Measurements from ENCODE around the gene TMEM238.

Gene TMEM238

DNA sequence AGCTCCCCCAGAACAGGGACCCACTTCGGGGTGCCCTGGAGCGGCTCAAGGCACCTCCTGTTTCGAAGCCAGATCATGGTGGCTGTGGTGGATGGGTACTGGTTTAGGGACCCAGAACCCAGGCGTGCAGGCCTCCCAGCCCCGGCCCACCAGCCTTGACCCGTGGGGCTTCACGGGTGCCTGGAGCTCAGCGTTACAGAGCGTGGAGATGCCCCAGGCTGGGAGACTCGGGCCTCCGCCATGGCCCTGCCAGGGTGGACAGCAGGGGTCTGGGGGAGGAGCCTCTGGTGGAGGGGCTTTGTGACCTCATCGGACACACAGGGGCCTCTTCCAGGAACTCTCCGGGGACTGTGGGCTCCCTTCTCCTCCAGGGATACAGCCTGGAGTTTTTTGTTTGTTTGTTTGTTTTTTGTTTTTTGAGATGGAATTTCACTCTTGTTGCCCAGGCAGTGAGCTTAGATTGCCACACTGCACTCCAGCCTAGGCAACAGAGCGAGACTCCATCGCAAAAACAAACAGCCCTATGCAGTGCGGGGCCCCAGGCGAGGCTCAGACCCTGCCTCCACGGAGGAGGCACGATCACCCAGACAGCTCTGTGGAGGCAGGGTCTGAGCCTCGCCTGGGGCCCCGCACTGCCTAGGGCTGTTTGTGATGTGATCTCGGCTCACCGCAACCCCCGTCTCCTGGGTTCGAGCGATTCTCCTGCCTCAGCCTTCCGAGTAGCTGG lies 20.9 kb downstream of the TMEM238 start, which contains the start of gene GARIN5B:
GARIN5B (minus strand) TSS at position 271 of the 727 bp plus-strand sequence; CDS start at position 77, 194 bp downstream.
- TF ChIP-seq, protein P1, sequence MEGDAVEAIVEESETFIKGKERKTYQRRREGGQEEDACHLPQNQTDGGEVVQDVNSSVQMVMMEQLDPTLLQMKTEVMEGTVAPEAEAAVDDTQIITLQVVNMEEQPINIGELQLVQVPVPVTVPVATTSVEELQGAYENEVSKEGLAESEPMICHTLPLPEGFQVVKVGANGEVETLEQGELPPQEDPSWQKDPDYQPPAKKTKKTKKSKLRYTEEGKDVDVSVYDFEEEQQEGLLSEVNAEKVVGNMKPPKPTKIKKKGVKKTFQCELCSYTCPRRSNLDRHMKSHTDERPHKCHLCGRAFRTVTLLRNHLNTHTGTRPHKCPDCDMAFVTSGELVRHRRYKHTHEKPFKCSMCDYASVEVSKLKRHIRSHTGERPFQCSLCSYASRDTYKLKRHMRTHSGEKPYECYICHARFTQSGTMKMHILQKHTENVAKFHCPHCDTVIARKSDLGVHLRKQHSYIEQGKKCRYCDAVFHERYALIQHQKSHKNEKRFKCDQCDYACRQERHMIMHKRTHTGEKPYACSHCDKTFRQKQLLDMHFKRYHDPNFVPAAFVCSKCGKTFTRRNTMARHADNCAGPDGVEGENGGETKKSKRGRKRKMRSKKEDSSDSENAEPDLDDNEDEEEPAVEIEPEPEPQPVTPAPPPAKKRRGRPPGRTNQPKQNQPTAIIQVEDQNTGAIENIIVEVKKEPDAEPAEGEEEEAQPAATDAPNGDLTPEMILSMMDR (IDR thresholded peaks at IDR 0.05; ENCODE audit: insufficient read depth, low read length, poor library complexity, severe bottlenecking): no peak
- no peak for DNase-seq (ENCODE audit: extremely low read depth, insufficient read length)
- Histone ChIP-seq H3K27me3 (replicated peaks; ENCODE audit: control insufficient read depth, insufficient read depth, low read length) (no peaks in the 10 kb centered on the region; the same call in 1 of the 2 replicates), H3K4me3 (replicated peaks; ENCODE audit: low read depth, low read length) (no peak within 1 kb of the TSS), H3K36me3 (ENCODE audit: control insufficient read depth, insufficient read depth, low read length) (no peaks in the 10 kb centered on the region)

DNA sequence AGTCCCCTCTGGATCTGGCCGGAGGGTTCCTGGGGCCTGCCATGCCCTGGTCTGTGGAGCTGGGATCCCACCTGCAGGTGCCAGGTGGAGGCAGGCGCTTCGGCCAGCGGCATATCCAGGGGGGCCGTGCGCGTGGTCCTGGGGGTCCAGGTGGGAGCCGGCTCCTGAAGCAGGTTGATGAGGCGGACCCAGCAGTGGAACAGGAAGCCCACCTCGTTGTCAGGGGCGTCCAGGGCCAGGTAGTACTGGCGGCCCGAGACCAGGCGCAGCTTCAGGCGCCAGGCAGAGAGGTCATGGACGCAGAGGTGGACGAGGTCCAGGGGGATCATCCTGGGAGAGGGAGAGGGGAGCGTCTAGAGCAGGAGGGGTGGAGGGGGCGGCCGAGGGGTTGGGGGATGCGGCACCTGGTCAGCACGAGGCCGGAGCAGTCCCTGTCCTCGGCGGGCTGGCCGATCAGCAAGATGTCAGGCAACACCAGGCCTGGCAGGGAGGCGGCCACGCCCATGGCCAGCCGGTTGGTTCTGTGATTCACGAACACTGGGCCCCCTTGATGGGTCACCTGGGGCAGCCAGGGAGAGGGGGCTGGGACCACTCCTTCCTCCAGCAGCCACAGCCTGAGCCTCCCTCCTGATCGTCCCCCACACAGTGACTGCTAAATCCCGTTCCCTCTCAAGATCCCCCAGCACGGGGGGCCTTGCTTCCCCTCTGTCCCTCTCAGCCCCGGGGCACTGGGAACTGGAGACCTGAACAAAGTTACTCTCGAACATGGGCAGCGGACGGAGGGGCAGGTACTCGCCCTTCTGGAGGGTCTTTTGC lies 21.7 kb downstream of the TMEM238 start:
- DNase-seq (ENCODE audit: extremely low read depth, insufficient read length): no peak
- Histone ChIP-seq H3K27me3 (replicated peaks; ENCODE audit: control insufficient read depth, insufficient read depth, low read length) (no peaks in the 10 kb centered on the region; the same call in 1 of the 2 replicates), H3K36me3 (ENCODE audit: control insufficient read depth, insufficient read depth, low read length) (no peaks in the 10 kb centered on the region), H3K4me3 (replicated peaks; ENCODE audit: low read depth, low read length) (no peak overlapping the region)
- TF ChIP-seq, protein P1 (IDR thresholded peaks at IDR 0.05; ENCODE audit: insufficient read depth, low read length, poor library complexity, severe bottlenecking): no peak

DNA sequence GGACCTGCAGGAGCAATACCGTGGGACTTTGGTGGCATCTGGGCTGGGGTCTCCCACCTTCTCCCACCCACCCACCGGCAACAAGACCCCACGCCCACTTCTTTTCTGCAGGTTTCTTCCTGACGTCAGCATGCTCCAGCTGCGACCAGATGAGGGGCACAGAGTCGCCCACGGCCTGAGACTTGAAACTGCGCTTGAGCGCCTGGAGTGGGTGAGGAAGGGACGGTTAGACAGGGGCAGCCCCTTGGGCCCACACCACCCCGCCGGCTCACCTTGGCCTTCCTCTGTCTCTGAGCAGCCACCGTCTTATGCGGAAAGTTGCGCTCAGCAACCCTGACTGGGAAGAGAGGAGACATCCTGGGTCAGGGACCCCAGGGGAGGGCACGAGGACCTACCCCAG lies 23.2 kb downstream of the TMEM238 start:
- H3K4me3 ChIP-seq (replicated peaks; ENCODE audit: low read depth, low read length): no peak overlapping the region
- H3K27me3 ChIP-seq (replicated peaks; ENCODE audit: control insufficient read depth, insufficient read depth, low read length): no peaks in the 10 kb centered on the region; the same call in 1 of the 2 replicates
- DNase-seq (ENCODE audit: extremely low read depth, insufficient read length): no peak
- no peaks in the 10 kb centered on the region for H3K36me3 ChIP-seq (ENCODE audit: control insufficient read depth, insufficient read depth, low read length)
- TF ChIP-seq, protein P1 (IDR thresholded peaks at IDR 0.05; ENCODE audit: insufficient read depth, low read length, poor library complexity, severe bottlenecking): no peak

DNA sequence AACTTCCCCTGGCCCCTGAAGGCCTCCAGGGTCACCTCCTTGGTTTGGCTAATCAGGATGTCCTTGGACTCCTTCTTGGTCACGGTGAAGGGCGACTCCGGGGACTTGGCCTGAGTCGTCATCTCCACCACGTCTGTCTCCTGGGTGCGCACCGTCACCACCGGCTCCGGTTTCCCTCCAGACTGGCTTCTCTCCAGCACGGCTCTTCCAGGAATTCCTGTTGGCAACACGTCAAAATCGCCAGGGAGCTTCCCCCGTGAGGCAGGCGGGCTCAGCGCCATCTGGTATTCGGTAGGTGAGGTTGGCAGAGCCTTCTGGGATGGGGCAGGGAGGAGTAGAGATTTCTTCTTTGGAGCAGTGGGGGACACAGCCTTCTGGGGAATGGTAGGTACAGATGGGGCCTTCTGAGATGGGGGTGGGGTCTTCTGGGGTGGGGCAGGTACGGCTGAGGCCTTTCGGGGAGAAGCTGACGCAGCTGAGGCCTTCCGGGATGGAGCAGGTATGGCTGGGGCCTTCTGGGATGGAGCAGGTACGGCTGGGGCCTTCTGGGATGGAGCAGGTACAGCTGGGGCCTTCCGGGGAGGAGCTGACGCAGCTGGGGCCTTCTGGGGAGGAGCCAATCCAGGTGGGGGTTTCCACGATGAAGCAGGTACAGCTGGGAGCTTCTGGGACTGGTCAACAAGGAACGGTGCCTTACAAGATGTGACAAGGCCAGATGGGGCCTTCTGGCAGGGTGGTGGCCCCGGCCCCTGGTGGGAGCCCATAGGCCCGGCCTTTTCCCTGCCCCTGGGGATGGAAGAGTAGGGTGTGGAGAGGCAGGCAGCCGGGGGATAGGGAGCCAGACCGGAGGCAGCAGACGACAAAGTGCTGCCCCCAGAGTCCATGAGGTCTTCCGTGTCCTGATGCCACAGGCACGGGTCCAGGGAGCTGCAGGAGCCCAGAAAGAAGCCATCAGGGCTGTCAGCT lies 24.9 kb downstream of the TMEM238 start:
- H3K27me3 ChIP-seq (replicated peaks; ENCODE audit: control insufficient read depth, insufficient read depth, low read length): no peaks in the 10 kb centered on the region; the same call in 1 of the 2 replicates
- TF ChIP-seq, protein P1 (IDR thresholded peaks at IDR 0.05; ENCODE audit: insufficient read depth, low read length, poor library complexity, severe bottlenecking): no peak
- DNase-seq (ENCODE audit: extremely low read depth, insufficient read length): no peak

DNA sequence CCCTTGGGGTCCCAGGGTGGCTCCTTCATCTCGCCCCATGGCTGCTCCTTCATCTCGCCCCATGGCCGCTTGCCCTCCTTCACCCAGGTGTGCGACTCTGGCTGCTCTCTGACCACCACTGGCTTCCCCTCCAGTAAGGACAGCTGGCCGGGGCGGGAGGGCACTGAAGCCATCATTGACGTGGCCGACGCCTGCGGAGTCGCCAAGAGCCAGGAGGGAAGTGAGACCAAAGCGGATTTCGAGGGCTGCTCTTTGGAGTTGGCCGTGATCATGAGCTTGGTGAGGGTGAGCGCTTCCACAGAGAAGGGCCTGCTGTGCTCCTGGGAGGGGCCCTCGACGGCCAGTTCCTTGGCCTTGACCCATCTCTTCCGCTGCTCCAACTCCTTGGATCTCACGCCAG lies 25.6 kb downstream of the TMEM238 start:
- DNase-seq (ENCODE audit: extremely low read depth, insufficient read length): no peak
- TF ChIP-seq, protein P1 (IDR thresholded peaks at IDR 0.05; ENCODE audit: insufficient read depth, low read length, poor library complexity, severe bottlenecking): no peak

More for the DNA sequence above, 24.9 kb downstream of the TMEM238 start:
- Histone ChIP-seq H3K36me3 (ENCODE audit: control insufficient read depth, insufficient read depth, low read length) (no peaks in the 10 kb centered on the region), H3K4me3 (replicated peaks; ENCODE audit: low read depth, low read length) (no peak overlapping the region)

More for the DNA sequence above, 25.6 kb downstream of the TMEM238 start:
- H3K4me3 ChIP-seq (replicated peaks; ENCODE audit: low read depth, low read length): no peak overlapping the region
- no peaks in the 10 kb centered on the region; the same call in 1 of the 2 replicates for H3K27me3 ChIP-seq (replicated peaks; ENCODE audit: control insufficient read depth, insufficient read depth, low read length)
- no peaks in the 10 kb centered on the region for H3K36me3 ChIP-seq (ENCODE audit: control insufficient read depth, insufficient read depth, low read length)

All from GM06990 (cell line).